PC-9 (cell line): ENCODE data around the gene KRT76. TPM values are rescaled to one million over a fixed set of nuclear protein-coding genes. Genes with fewer than 3 reads are reported as not detected.

Experiments
- BruUV-seq: library from RNA; stranded (reverse); fragments of 400-500 nt; replicated peaks from 2 replicates; lab custom pipeline; 2021; lab: Mats Ljungman, UMichigan
- CTCF ChIA-PET: fragments of 300-600 bp; sonication (Branson Sonifier 250); formaldehyde crosslinking; loops from one replicate; lab custom pipeline; 2022; ENCODE audit warnings: antibody characterized with exemption; lab: Charles Lee
- POLR2A ChIA-PET: fragments of 300-600 bp; sonication (Branson Sonifier 250); formaldehyde crosslinking; loops from one replicate; lab custom pipeline; 2022; ENCODE audit warnings: antibody characterized with exemption; ENCODE audit not compliant: unreplicated experiment; lab: Charles Lee
- DNase-seq, 2 experiments: peaks; one replicate each; pipeline versions ENCODE4 v3.0.0 to v3.0.0-alpha.2; 2015 to 2022; ENCODE audit warnings: mixed read lengths in 1 of 2
- H2AFZ ChIP-seq: fragments of 200-600 bp; sonication (generic); 2 replicates; pipeline ENCODE4 v1.8.1; 2017; ENCODE audit warnings: antibody characterized with exemption
- H3F3A ChIP-seq: fragments of 200-600 bp; sonication (generic); 2 replicates; pipeline ENCODE4 v1.8.1; 2017; ENCODE audit warnings: antibody characterized with exemption, mild to moderate bottlenecking, low read depth; ENCODE audit not compliant: insufficient read depth
- H3K27ac ChIP-seq: fragments of 200-600 bp; sonication (generic); 2 replicates; pipeline ENCODE4 v1.6.1; 2016; ENCODE audit warnings: mixed run types
- H3K27me3 ChIP-seq: fragments of 200-600 bp; sonication (generic); 2 replicates; pipeline ENCODE4 v1.6.1; 2016; ENCODE audit warnings: low read depth, mixed run types; ENCODE audit not compliant: insufficient read depth
- H3K36me3 ChIP-seq: fragments of 200-600 bp; sonication (generic); 2 replicates; pipeline ENCODE4 v1.6.1; 2016; ENCODE audit warnings: low read depth, mixed run types
- H3K4me1 ChIP-seq: fragments of 200-600 bp; sonication (generic); replicated peaks from 2 replicates; pipeline ENCODE4 v1.6.1; 2016; ENCODE audit warnings: mixed run types; ENCODE audit not compliant: insufficient read depth
- H3K4me2 ChIP-seq: fragments of 200-600 bp; sonication (generic); 2 replicates; pipeline ENCODE4 v1.6.1; 2017; ENCODE audit warnings: mixed run types
- H3K4me3 ChIP-seq: fragments of 200-600 bp; sonication (generic); 2 replicates; pipeline ENCODE4 v1.6.1; 2016; ENCODE audit warnings: mixed run types
- H3K79me2 ChIP-seq: fragments of 200-600 bp; sonication (generic); 2 replicates; pipeline ENCODE4 v1.6.1; 2017; ENCODE audit warnings: low read depth, mixed run types
- H3K9me2 ChIP-seq: fragments of 200-600 bp; sonication (generic); 2 replicates; pipeline ENCODE4 v1.8.1; 2017; ENCODE audit warnings: mild to moderate bottlenecking; ENCODE audit not compliant: insufficient read depth
- H3K9me3 ChIP-seq: fragments of 200-600 bp; sonication (generic); 2 replicates; pipeline ENCODE4 v1.8.1; 2016; ENCODE audit warnings: low read depth; ENCODE audit not compliant: insufficient read depth
- H4K20me1 ChIP-seq: fragments of 200-600 bp; sonication (generic); 2 replicates; pipeline ENCODE4 v1.8.1; 2017; ENCODE audit not compliant: insufficient read depth
- CTCF ChIP-seq: fragments of 200-600 bp; sonication (generic); conservative IDR thresholded peaks from 2 replicates; pipeline ENCODE4 v1.6.1; 2017; ENCODE audit warnings: mixed run types, antibody characterized with exemption, mild to moderate bottlenecking, moderate library complexity
- EZH2 ChIP-seq: fragments of 200-600 bp; sonication (generic); IDR thresholded peaks from 2 replicates; pipeline ENCODE4 v1.8.0; 2017; ENCODE audit warnings: antibody characterized with exemption, low read depth
- intact Hi-C: fragments of 100-400 bp; cut with micrococcal nuclease; formaldehyde crosslinking; loops from one replicate; pipeline ENCODE4 v1.10.0; 2022; ENCODE audit not compliant: unreplicated experiment
- total RNA-seq: library from RNA; stranded (reverse); gene quantifications from 2 replicates; pipeline ENCODE4 v1.2.3, GENCODE V29; 2021

Gene KRT76
- total RNA-seq, 1 experiment from 2014 or later, result not detected

DNA sequence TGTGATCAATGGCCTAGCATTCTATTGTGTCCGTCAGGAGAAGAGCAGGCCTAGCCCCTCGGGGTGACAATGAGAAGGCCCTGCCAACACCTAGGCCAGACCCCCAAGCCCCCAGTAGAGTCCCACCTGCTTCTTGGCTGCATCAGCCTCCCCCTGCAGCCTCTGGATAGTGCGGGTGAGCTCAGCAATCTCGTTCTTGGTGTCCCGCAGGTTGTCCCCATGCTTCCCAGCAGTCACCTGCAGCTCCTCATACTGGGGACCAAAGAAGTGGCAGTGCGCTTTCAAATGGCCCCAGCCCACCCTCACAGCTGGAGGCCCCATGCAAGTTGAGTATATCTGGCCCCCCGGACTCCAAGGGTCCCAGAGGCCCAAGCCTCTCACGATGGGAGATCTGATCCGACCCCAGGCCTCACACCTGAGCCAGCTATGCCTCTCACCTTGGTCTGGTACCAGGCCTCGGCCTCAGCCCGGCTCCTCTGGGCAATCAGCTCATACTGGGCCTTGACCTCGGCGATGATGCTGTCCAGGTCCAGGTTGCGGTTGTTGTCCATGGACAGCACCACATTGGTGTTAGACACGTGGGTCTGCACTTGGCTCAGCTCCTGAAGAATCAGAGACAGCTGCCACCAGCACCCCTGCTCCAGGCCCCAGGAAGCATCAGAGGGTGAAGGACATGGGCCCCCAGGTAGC, 46.8 kb upstream of the KRT76 start:
- H3K9me2 ChIP-seq, result no peaks in the 10 kb centered on the region
- no peaks in the 10 kb centered on the region for H3K9me3 ChIP-seq
- no peaks in the 10 kb centered on the region for H3K27me3 ChIP-seq
- no TSS peak for BruUV-seq
- peaks cover 4% of the 10 kb centered on the region; the same call in 1 of the 2 replicates for H3F3A ChIP-seq
- ChIA-PET CTCF (no interaction called here), POLR2A (no interaction called here)
- H3K36me3 ChIP-seq, result no peaks in the 10 kb centered on the region
- no peak for DNase-seq
- TF ChIP-seq EZH2 (no peak), CTCF (no peak)
- H4K20me1 ChIP-seq, result no peaks in the 10 kb centered on the region
- intact Hi-C loops, result no loop called here
- H3K27ac ChIP-seq, result no peak overlapping the region
- no peak overlapping the region for H2AFZ ChIP-seq
- H3K4me3 ChIP-seq, result no peak overlapping the region
- H3K79me2 ChIP-seq, result no peaks in the 10 kb centered on the region
- H3K4me2 ChIP-seq, result no peak overlapping the region
- peaks cover 10% of the 10 kb centered on the region for H3K4me1 ChIP-seq

GRCh38 chr12:52822771-52823510, 45.8 kb upstream of the KRT76 start:
- ChIA-PET CTCF (no interaction called here), POLR2A (no interaction called here)
- intact Hi-C loops, result no loop called here
- H3K79me2 ChIP-seq, result no peaks in the 10 kb centered on the region
- 0 out of 2 replicates have a peak overlapping the region, but pooled peaks have one; percentile 0 for H3K4me2 ChIP-seq
- peaks cover 4% of the 10 kb centered on the region; the same call in 1 of the 2 replicates for H3F3A ChIP-seq
- no TSS peak for BruUV-seq
- no peaks in the 10 kb centered on the region for H3K36me3 ChIP-seq
- peaks cover 10% of the 10 kb centered on the region for H3K4me1 ChIP-seq
- H3K9me2 ChIP-seq, result no peaks in the 10 kb centered on the region
- no peak for DNase-seq
- H3K27ac ChIP-seq, result no peak overlapping the region
- H3K9me3 ChIP-seq, result no peaks in the 10 kb centered on the region
- H2AFZ ChIP-seq, result no peak overlapping the region
- TF ChIP-seq EZH2 (no peak), CTCF (no peak)
- H3K4me3 ChIP-seq, result no peak overlapping the region
- H3K27me3 ChIP-seq, result no peaks in the 10 kb centered on the region; the same call in 1 of the 2 replicates
- H4K20me1 ChIP-seq, result no peaks in the 10 kb centered on the region

GRCh38 chr12:52821826-52822660, 44.9 kb upstream of the KRT76 start:
- intact Hi-C loops, result no loop called here
- DNase-seq, result peak in 1 of 2 experiments; percentile 26
- Histone ChIP-seq H3K9me2 (no peaks in the 10 kb centered on the region), H2AFZ (no peak overlapping the region), H3K4me1 (peaks cover 10% of the 10 kb centered on the region), H4K20me1 (no peaks in the 10 kb centered on the region), H3K4me2 (0 out of 2 replicates have a peak overlapping the region, but pooled peaks have one; percentile 0), H3K9me3 (no peaks in the 10 kb centered on the region), H3K36me3 (no peaks in the 10 kb centered on the region), H3K4me3 (no peak overlapping the region), H3F3A (peaks cover 4% of the 10 kb centered on the region; the same call in 1 of the 2 replicates), H3K79me2 (no peaks in the 10 kb centered on the region), H3K27ac (no peak overlapping the region), H3K27me3 (no peaks in the 10 kb centered on the region; the same call in 1 of the 2 replicates)
- ChIA-PET POLR2A (no interaction called here), CTCF (no interaction called here)
- no TSS peak for BruUV-seq
- TF ChIP-seq CTCF (no peak), EZH2 (no peak)
